Endothelial cell of umbilical vein (primary cell): ENCODE data around the gene FUZ. TPM values are rescaled to one million over a fixed set of nuclear protein-coding genes. Genes with fewer than 3 reads are reported as not detected.

ENCODE experiments used
- BruUV-seq: library from RNA; stranded (reverse); fragments of 400-500 nt; replicated peaks from 2 replicates; lab custom pipeline; 2021; lab: Mats Ljungman, UMichigan
- CTCF ChIA-PET: fragments of 300-600, 350-600 bp; sonication (Branson Sonifier 250); formaldehyde crosslinking; loops from one replicate; lab custom pipeline; 2021; ENCODE audit warnings: antibody characterized with exemption, inconsistent platforms; lab: Charles Lee
- POLR2A ChIA-PET: fragments of 300-600, 350-600 bp; sonication (Branson Sonifier 250); formaldehyde crosslinking; loops from one replicate; lab custom pipeline; 2021; ENCODE audit warnings: antibody characterized with exemption, inconsistent platforms; lab: Charles Lee
- DNase-seq: peaks from one replicate; pipeline ENCODE4 v3.0.0-alpha.2; 2011; ENCODE audit warnings: low read depth, low spot score
- FAIRE-seq: peaks from 2 replicates; lab custom pipeline; 2011; peaks lifted over from hg19 to GRCh38; lab: Jason Lieb, UNC
- H2AFZ ChIP-seq: 2 replicates; pipeline ENCODE4 v1.6.0; 2012; ENCODE audit warnings: low read depth, low read length, control low read depth, inconsistent platforms
- H3K27ac ChIP-seq: 2 replicates; pipeline ENCODE4 v1.5.1; 2011; ENCODE audit warnings: low read depth, mild to moderate bottlenecking, control low read depth, low read length, moderate library complexity; ENCODE audit not compliant: insufficient read depth
- H3K27me3 ChIP-seq, 2 experiments: 2 replicates each; pipeline versions ENCODE4 v1.6.0 to v1.6.1; 2011; ENCODE audit warnings: low read length in 2 of 2, mixed read lengths in 1 of 2; ENCODE audit not compliant: control insufficient read depth in 2 of 2, insufficient read depth in 2 of 2
- H3K36me3 ChIP-seq, 2 experiments: 2 replicates in 1 of 2; 3 replicates in 1 of 2; pipeline ENCODE4 v1.5.1; 2011; ENCODE audit warnings: low read length in 2 of 2, mild to moderate bottlenecking in 1 of 2, moderate library complexity in 1 of 2; ENCODE audit not compliant: control insufficient read depth in 2 of 2, insufficient read depth in 2 of 2; ENCODE audit errors: extremely low read depth in 1 of 2
- H3K4me1 ChIP-seq: 3 replicates; pipeline ENCODE4 v1.5.1; 2011; ENCODE audit warnings: mild to moderate bottlenecking, low read length; ENCODE audit not compliant: control insufficient read depth, insufficient read depth; ENCODE audit errors: extremely low read depth
- H3K4me2 ChIP-seq: 2 replicates; pipeline ENCODE4 v1.6.1; 2011; ENCODE audit warnings: low read length, control low read depth, mixed read lengths; ENCODE audit not compliant: insufficient read depth
- H3K4me3 ChIP-seq, 3 experiments: fragments of 200-600 bp in 1 of 3; sonication (generic), shearing (Covaris generic) in 1 of 3; replicated peaks in 1 of 3; 2 replicates each; pipeline ENCODE4 v1.5.1; 2011 to 2016; ENCODE audit warnings: control low read depth in 3 of 3, low read length in 3 of 3, mild to moderate bottlenecking in 2 of 3, inconsistent platforms in 1 of 3, low read depth in 1 of 3, moderate library complexity in 1 of 3; ENCODE audit not compliant: insufficient read depth in 1 of 3
- H3K79me2 ChIP-seq: 2 replicates; pipeline ENCODE4 v1.6.0; 2012; ENCODE audit warnings: low read length, inconsistent platforms; ENCODE audit not compliant: control insufficient read depth, insufficient read depth
- H3K9ac ChIP-seq: replicated peaks from 2 replicates; pipeline ENCODE3; 2011; ENCODE audit warnings: low read length, control low read depth; ENCODE audit not compliant: insufficient read depth; ENCODE audit errors: extremely low read depth
- H3K9me1 ChIP-seq: replicated peaks from 3 replicates; pipeline ENCODE4 v1.6.0; 2011; ENCODE audit warnings: mild to moderate bottlenecking, low read length; ENCODE audit not compliant: control insufficient read depth, insufficient read depth; ENCODE audit errors: extremely low read depth
- H3K9me3 ChIP-seq: replicated peaks from 2 replicates; pipeline ENCODE4 v1.5.1; 2012; ENCODE audit warnings: low read length, inconsistent platforms; ENCODE audit not compliant: control insufficient read depth, insufficient read depth
- H4K20me1 ChIP-seq: replicated peaks from 2 replicates; pipeline ENCODE3; 2011; ENCODE audit warnings: mild to moderate bottlenecking, low read length; ENCODE audit not compliant: control insufficient read depth, insufficient read depth; ENCODE audit errors: extremely low read depth
- CTCF ChIP-seq, 2 donors: IDR thresholded peaks; 1 replicate in 1 of 2; 2 replicates in 1 of 2; pipeline ENCODE4 v1.5.1; 2011; ENCODE audit warnings: low read length in 2 of 2, mild to moderate bottlenecking in 2 of 2, moderate library complexity in 2 of 2, control low read depth in 1 of 2, inconsistent platforms in 1 of 2, low read depth in 1 of 2; ENCODE audit not compliant: insufficient read depth in 1 of 2; ENCODE audit errors: extremely low read depth in 1 of 2
- EZH2 ChIP-seq: IDR thresholded peaks from 2 replicates; pipeline ENCODE4 v1.6.1; 2012; ENCODE audit warnings: borderline replicate concordance, low read depth, mild to moderate bottlenecking, moderate library complexity, low read length, inconsistent platforms; ENCODE audit not compliant: severe bottlenecking
- FOS ChIP-seq: IDR thresholded peaks from 2 replicates; pipeline ENCODE4 v1.6.1; 2011; ENCODE audit warnings: mild to moderate bottlenecking, low read length, moderate library complexity, borderline replicate concordance; ENCODE audit not compliant: insufficient read depth
- GATA2 ChIP-seq: IDR thresholded peaks from 2 replicates; pipeline ENCODE4 v1.7.0; 2011; ENCODE audit warnings: low read depth, mild to moderate bottlenecking, moderate library complexity, mixed read lengths, low read length; ENCODE audit not compliant: insufficient read length, insufficient read depth
- JUN ChIP-seq: IDR thresholded peaks from 2 replicates; pipeline ENCODE4 v1.6.1; 2011; ENCODE audit warnings: borderline replicate concordance, low read depth; ENCODE audit not compliant: insufficient read length, insufficient read depth
- MAX ChIP-seq: IDR thresholded peaks from 2 replicates; pipeline ENCODE4 v1.6.1; 2011; ENCODE audit not compliant: insufficient read depth, insufficient read length
- MYC ChIP-seq: IDR thresholded peaks from one replicate; pipeline ENCODE4 v1.6.1; 2011; ENCODE audit warnings: mild to moderate bottlenecking, low read depth, low read length
- POLR2AphosphoS5 ChIP-seq: IDR thresholded peaks from 2 replicates; pipeline ENCODE4 v1.6.1; 2012; ENCODE audit warnings: low read depth, mild to moderate bottlenecking, control low read depth, low read length, moderate library complexity; ENCODE audit not compliant: insufficient read depth
- dilution Hi-C: fragments of 300-500 bp; cut with MboI; formaldehyde crosslinking; loops from one replicate; pipeline ENCODE4 v1.15.0; 2019; ENCODE audit warnings: low sequenced_read_pairs; ENCODE audit not compliant: extremely low pct_ligation_motif_present
- intact Hi-C: fragments of 100-400 bp; cut with micrococcal nuclease; formaldehyde crosslinking; loops from one replicate; pipeline ENCODE4 v1.10.0; 2022
- polyA plus RNA-seq, 4 experiments: library from polyadenylated mRNA; depleted of rRNA in 3 of 4; stranded (reverse) in 3 of 4; unstranded in 1 of 4; fragments of >200 nt; gene quantifications; 2 replicates each; pipeline versions ENCODE4 v1.2.1 to v1.2.3, GENCODE V29; 2011 to 2012; ENCODE audit warnings: missing spikeins in 1 of 4
- total RNA-seq: library from RNA; stranded (reverse); gene quantifications from 2 replicates; pipeline ENCODE4 v1.2.3, GENCODE V29; 2021

Gene FUZ
- total and polyA plus RNA-seq, 2 donors (not counting 3 experiments of a cell fraction or from before 2014, with no cell fraction given): 12.3 to 14.0 TPM

GRCh38 chr19:49854378-49855263 lies 41.5 kb upstream of the FUZ start:
- ChIA-PET POLR2A (no interaction called here), CTCF (no interaction called here)
- dilution Hi-C loops: no loop called here
- no peaks in the 10 kb centered on the region for H4K20me1 ChIP-seq
- H3K79me2 ChIP-seq: peaks cover 25% of the 10 kb centered on the region
- H3K4me3 ChIP-seq: no peak overlapping the region
- intact Hi-C loops: no loop called here
- peaks cover 2 to 38% of the 10 kb centered on the region in 2 experiments for H3K36me3 ChIP-seq
- no peaks in the 10 kb centered on the region for H3K27me3 ChIP-seq
- no peaks in the 10 kb centered on the region for H3K9me3 ChIP-seq
- no TSS peak for BruUV-seq
- H2AFZ ChIP-seq: no peak overlapping the region
- no peak overlapping the region for H3K9ac ChIP-seq
- H3K9me1 ChIP-seq: no peaks in the 10 kb centered on the region
- TF ChIP-seq GATA2: no peak
- TF ChIP-seq POLR2AphosphoS5: no peak
- no peak for TF ChIP-seq JUN
- TF ChIP-seq EZH2: no peak
- no peak for TF ChIP-seq MAX
- TF ChIP-seq FOS: no peak
- no peak for TF ChIP-seq MYC
- TF ChIP-seq CTCF (IDR thresholded peaks at IDR 0.05; ENCODE audit: extremely low read depth in 1 of 2, insufficient read depth in 1 of 2, low read depth in 1 of 2, low read length in 2 of 2): no peak
- H3K4me2 ChIP-seq: no peak overlapping the region
- no peak overlapping the region for H3K27ac ChIP-seq
- H3K4me1 ChIP-seq: peaks cover 24% of the 10 kb centered on the region
- FAIRE-seq (no peak), DNase-seq (no peak)
